Stimulated activated CD4-positive, alpha-beta T cell treated with anti-CD3 and anti-CD28 coated beads, TNF-alpha, amount 100 ng/mL, for 4 hours (primary cell): ENCODE results near the gene UPF3B.
"Not testable (repeated sequence)": the region's sequence is repeated elsewhere in the genome, so short reads cannot be mapped to it uniquely, and the experiment has no call there.

Experiments
- DNase-seq, 3 experiments: peaks; one replicate each; pipeline ENCODE4 v3.0.0-alpha.2; 2020; ENCODE audit warnings: low read depth in 3 of 3

Gene UPF3B, protein sequence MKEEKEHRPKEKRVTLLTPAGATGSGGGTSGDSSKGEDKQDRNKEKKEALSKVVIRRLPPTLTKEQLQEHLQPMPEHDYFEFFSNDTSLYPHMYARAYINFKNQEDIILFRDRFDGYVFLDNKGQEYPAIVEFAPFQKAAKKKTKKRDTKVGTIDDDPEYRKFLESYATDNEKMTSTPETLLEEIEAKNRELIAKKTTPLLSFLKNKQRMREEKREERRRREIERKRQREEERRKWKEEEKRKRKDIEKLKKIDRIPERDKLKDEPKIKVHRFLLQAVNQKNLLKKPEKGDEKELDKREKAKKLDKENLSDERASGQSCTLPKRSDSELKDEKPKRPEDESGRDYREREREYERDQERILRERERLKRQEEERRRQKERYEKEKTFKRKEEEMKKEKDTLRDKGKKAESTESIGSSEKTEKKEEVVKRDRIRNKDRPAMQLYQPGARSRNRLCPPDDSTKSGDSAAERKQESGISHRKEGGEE

DNA sequence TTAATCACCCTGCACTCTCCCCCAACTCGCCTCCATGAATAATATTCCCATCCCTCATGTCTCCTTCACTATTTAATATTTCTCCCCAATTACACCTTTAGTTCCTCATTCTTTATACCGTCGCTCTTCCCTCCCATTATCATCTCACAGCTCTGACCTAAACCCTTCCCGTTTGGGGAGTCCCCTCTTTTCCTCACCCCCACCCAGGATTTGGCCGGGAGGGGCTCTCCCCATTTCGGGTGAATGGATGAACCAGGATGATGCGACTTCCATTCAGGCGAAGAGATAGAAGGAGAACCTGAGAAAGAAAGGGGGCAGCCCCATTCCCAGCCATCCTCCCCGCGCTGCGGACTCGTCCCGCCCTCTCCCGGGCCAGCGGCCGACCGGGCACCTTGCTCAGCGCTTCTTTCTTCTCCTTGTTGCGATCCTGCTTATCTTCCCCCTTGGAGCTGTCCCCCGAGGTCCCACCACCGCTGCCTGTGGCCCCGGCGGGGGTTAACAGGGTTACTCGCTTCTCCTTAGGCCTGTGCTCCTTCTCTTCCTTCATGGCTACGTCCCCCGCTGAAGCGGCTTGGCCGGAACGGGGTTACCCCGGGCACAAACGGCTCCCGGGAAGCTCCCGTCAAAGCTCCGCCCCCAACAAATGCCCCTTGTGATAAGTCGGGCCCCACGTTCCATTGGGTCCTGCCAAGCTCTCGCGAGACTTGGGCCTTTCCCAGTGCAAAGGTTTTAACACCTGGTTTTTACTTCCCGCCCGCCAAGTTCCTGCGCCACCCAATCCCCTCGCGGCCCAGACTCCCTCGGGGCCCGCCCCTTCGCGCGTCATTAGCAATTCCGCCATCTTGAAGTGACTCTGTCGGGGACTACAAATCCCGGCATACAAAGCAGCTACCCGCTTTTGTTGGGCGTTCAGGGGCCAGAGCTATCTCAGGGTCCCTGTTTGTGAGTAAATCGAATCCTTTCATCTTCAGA is at the start of gene UPF3B:
TSS of gene UPF3B (minus strand) at position 582 of the 972 bp plus-strand sequence. CDS start at position 547, 35 bp downstream.
- peak; percentile 65 to 88 (median 87) for DNase-seq

DNA sequence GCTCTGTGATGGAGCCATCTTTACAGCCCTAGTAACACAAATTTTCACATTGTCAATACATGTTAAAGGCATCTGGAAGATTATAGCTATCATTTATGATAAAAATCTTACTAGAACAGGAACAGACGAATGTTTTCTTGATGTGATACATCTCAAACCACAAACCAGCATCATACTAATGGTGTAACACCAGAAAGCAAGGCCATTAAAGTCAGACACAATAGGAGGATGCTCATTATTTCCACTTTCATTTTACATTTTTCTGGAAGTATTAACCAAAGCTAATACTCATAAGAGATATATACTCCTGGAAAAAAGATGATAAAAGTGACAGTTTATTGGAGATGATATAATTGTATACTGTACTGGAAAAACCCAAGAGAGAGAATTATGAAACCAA is 48.2 kb upstream of the UPF3B start:
- no peak for DNase-seq

DNA sequence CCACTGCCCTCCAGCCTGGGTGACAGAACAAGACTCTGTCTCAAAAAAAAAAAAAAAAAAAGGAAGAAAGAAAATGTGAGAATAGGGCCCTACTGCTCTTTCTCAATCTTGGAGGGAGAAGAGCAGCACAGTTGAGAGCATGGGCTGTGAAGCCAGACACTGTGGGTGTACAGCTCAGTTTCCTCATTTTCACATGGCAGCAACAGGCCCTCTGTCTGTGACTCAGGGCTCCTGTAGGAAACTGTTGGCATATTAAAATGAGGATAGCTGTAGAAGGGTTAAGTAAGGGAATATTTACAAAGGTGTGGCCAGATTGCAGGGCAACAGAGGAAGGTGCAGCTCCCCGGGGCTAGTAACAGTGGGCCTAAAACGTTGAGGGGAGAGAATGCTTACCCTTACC is 46.4 kb upstream of the UPF3B start:
- no peak for DNase-seq

DNA sequence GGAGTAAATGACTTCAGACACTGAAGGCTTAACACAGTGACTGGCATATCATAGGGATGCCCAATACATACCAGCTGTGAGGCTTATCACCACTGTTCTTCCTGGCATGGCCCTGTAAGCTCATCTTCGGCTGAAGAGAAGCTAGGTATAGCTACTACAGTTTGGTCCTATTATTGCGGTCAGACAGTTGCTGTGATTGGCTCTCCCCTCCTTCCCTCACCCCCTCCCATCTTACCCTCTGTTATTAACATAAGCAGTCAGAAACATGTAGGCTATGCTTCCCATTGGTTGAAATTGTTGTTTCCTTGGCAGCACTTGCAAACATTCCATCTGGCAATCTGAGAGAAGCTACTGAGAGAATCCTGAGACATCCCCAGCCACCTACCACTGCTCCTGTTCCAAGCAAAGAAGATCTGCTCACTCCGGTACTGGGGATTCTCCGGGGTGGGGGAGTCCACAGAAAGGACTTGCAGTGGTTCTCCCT is 43.1 kb upstream of the UPF3B start, which contains the start of gene AKAP14:
TSS of gene AKAP14 (plus strand) at position 51 of the 484 bp plus-strand sequence. CDS start 7,331 bp downstream, outside the sequence.
- no peak for DNase-seq

DNA sequence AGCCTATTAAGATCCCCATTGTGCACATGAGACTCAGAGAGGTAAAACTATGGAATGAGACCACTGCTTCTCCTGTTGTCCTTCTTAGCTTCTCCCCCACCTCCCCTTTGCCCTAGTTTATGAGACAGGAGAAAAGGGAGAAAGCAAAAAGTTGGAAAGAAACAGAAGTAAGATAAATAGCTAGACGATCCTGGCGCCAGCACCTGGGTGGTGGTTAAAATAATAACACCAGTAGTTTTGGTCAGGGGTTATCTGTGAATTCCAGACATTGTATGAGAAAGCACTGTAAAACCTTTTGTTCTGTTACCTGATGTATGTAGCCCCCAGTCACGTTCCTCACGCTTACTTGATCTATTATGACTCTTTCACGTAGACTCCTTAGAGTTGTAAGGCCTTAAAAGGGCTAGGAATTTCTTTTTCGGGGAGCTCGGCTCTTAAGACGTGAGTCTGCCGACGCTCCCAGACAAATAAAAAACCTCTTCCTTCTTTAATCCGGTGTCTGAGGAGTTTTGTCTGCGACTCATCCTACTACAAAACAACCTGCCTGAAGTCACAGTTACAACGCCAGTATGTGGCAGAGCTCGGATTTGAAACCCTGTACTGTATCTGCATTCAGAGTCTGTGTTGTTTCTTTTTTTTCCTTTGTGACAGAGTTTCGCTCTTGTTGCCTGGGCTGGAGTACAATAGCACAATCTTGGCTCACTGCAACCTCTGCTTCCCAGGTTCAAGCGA is 39.4 kb upstream of the UPF3B start:
- DNase-seq: not testable (repeated sequence)

DNA sequence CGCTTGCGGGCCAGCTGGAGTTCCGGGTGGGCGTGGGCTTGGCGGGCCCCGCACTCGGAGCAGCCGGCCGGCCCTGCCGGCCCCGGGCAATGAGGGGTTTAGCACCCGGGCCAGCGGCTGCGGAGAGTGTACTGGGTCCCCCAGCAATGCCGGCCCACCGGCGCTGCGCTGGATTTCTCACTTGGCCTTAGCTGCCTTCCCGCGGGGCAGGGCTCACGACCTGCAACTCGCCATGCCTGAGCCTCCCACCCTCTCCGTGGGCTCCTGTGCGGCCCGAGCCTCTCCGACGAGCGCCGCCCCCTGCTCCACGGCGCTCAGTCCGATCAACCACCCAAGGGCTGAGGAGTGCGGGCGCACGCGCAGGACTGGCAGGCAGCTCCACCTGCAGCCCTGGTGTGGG is 37.9 kb upstream of the UPF3B start:
- not testable (repeated sequence) for DNase-seq

DNA sequence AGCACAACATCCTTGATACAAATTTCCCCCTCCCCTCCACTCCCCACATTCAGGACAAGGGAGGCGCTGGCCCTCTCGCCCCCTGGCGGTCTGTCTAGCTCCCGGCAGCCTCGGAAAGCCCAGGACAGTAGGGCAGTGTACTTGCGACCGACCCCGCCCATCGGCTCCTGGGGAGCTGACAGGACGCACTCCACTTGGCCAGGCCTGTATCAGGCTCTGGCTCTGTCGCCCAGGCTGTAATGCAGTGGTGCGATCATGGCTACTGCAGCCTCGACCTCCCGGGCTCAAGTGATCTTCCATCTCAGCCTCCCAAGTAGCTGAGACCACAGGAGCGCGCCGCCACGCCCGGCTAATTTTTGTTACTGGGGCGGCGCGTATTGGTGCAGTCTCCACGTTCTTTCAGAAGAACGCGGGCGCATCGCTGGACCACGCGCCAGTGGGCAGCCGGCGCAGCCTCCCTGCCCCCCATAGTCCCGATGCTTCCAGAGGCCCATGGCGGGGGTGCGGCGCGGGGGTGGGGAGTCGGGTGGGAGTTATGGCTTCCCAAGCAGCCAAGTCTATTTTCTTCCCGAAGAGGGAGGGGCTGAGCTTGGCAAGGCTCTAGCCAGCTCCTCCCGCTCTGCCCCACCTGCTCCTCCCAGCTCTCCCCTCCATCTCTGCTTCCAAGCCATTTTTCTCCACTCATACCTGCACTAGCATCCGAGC is 35.1 kb upstream of the UPF3B start:
- DNase-seq: peak; percentile 14 to 28 (median 20)

DNA sequence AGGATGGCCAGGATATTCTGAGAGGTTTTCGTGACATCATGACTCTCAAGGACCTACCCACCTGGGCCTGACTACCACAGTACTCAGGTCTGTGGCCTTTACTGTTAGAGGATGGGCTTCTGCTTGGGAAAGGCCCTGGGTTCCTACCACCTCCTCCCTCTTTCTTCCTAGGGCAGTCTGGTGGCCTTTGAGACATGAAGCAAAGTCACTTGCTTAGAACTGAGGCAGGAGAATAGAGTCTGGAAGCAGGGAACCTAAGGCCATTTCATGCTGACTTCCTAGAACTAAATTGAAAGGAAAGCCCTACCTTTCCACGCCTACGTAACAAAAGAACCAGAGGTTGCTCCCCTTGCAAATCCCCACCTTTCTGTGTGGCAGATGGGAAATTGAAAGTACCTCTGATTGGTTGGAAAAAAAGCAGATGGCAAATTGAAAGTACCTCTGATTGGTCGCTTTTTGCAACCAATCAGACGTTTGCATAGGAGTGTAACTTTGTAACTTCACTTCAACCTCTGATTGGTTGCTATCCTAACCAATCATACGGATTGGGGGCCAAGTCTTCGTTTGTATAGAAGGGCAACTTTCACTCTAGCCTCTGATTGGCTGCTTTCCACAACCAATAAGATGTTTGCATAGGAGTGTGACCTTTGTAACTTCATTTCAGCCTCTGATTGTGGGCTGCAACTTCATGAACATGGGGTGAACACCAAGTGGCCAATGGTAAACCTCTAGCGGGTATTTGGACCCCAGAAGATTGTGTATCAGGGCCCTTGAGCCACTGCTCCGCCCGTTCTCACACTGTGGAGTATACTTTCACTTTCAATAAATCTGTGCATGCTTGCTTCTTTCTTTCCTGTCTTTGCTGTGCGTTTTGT is 33.0 kb upstream of the UPF3B start:
- no peak for DNase-seq

DNA sequence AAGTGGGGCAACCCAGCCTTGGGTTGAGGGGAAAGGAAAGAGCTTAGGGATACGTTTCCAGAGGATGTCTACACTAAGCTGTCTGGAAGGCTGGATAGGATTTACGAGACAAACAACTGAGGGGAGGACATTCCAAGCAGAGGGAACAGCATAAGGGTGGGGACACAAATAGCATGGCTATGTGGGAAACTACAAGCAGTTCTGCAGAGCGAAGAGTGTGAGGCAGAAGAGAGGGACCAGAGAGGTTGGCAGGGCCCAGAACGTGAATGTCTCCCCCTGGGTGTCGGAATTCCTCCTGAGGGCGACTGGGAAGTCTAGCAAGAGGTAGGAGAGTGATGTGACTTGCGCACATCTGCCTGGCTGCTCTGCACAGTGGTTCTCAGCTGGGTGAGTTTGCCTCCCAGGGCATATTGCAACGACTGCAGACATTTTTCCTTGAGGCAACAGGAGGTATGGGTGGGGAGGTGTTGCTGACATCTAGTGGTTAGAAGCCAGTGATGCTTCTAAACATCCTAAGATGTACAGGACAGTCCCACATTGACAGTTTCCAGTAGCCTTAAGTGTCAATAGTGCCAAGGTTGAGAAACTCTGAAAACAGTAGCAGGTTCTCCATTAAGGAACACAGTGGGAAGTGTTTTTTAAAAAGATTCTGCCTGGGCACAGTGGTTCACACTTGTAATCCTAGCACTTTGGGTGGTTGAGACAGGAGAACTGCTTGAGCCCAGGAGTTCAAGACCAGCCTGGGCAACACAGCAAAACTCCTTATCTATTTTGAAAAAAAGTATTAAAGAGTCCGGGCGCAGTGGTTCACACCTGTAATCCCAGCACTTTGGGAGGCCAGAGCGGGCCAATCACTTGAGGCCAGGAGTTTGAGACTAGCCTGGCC is 28.0 kb upstream of the UPF3B start:
- no peak for DNase-seq

DNA sequence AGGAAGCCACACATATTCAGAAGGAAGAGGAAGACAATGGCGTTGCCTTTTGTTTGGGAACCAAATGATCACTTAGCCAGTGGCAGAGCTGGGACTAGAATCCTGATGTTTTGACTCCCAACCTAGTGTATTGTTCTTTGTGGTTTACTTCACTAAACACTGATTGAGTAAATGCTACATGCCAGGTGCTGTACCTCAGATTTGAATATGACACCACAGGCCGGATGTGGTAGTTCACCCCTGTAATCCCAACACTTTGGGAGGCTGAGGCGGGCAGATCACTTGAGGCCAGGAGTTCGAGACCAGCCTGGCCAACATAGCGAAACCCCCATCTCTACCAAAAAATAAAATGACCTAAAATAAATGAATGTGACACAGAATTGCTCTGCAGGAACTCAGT is 27.3 kb upstream of the UPF3B start:
- DNase-seq: no peak

DNA sequence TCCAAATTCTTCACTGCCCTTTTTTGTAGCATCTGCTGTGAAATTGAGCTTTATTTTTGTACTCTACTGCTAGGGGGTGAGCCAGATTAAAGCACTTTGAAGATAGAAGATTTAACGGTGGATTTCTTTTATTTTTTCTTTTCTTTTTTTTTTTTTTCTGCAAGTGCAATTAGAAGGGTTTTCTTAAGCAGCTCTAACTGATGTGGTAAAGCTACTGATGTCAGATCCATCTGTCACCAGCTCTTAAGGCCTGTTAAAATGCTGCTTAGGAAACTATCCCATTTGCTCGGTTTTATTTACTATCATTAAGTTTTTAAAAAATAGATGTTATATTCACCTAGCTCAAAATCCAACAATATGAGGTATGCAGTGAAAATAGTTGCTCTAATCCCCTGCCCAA is 26.0 kb upstream of the UPF3B start:
- no peak for DNase-seq

DNA sequence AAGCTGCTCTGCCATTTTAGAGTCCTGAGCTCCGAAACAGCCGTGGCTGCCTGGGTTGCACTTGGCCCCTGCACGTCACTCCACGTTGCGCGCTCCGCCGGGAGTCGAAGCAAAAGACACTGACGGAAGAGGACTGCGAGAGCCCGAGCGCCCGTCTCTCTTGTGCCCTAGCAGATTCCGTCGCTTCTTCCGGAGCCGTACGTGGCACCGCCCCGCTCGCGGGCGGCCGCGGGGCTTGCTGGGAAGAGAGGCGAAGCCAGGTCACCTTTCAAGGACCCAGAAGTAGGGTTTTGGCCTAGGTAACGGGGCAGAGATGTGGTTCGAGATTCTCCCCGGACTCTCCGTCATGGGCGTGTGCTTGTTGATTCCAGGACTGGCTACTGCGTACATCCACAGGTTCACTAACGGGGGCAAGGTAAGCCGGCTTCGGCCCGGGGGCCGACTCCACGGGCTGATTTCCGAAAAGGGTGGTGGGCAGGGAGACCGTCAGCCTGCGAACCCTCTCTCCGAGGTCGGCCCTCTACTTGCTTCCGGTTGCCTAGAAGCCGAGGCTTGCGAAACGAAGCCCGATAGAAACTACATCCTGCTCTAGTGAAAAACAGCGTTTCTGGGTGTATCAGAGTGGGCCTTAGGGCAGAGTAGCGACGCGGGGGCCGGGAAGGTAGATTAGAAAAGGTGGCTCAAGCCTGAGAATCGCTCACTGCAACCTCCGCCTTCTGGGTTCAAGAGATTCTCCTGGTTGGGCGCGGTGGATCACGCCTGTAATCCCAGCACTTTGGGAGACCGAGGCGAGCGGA is 19.0 kb upstream of the UPF3B start, which contains the start of the genes NDUFA1 and RNF113A:
TSS of gene NDUFA1 (plus strand) at position 234 of the 797 bp plus-strand sequence. CDS start at position 314, 80 bp downstream.
TSS of gene RNF113A (minus strand) at position 135 of the 797 bp plus-strand sequence. CDS start at position 15, 120 bp downstream.
- DNase-seq: peak; percentile 46 to 68 (median 68)

DNA sequence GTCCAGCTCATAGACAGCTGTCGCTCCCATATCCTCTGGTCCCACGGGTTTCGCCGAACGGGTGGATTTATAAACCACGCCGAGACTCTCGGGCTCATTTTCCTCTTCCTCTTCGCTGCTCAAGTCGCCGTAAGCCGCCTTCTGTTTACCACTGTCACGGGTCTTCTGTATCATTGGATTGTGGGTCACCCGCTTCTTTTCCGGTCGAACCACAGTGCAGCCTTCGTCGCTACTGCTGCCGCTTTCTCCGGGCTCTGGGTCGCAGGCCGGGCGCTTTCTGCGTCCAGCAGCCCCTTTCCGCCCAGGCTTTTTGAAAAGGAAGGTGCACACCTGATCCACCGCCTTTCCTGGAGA is 18.5 kb upstream of the UPF3B start:
- no peak for DNase-seq

DNA sequence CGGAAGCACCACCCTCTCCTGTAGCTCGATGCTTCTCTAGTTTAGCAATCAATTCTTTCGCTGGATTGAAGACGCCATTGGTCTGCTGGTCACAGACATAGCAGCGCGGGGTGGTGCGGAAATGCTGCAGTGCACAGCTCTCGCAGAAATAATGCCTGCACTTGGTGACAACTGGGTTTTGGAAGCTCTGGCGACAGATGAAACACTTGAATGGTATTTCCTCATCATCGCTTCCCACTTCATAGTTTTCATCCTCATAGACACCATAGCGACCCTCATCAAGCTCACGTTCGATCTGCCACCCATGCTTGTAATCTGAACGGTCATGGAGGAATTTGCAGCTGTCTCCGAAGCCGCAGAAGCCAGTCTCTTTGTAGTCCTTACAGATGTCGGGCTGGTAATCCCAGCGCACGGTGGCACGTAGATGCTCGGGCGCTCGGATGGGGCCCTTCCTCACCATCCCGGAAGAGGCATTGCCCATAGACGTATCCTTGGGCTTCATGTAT is 17.9 kb upstream of the UPF3B start:
- DNase-seq: no peak

DNA sequence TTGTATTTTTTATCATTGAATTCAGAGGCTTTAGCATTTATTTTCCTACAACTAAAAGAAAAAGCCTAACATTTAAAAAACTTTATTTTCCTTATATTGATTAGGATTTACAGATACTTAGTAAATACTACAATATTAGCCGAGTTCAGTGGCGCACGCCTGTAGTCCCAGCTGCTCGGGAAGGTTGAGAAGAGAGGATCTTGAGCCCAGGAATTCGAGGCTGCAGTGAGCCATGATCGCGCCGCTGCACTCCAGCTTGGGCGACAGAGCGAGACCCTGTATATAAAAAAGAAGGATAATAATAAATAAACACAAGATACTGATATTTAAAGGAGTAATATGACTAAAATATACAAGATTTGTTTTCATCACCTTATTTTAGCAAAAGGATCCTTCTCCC is 681 bp upstream of the UPF3B start:
- DNase-seq: no peak

DNA sequence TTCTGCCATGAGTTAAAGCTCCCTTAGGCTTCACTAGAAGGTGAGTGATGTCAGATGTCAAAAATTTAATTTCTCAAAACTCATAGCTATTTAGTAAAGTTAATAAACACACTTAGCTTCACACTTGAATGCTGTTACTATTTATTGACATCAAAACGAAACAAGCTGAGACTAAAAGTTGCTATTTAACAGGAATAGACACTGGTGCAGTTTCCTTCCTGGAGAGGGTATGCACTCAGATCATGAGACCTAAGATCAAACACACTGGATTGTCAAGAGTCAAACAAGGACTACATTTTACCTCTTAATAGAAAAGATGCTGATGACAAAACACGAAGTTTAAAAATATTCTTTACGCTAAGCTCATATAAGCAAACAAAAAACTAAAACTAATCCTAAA is 18.9 kb downstream of the UPF3B start:
- no peak for DNase-seq

DNA sequence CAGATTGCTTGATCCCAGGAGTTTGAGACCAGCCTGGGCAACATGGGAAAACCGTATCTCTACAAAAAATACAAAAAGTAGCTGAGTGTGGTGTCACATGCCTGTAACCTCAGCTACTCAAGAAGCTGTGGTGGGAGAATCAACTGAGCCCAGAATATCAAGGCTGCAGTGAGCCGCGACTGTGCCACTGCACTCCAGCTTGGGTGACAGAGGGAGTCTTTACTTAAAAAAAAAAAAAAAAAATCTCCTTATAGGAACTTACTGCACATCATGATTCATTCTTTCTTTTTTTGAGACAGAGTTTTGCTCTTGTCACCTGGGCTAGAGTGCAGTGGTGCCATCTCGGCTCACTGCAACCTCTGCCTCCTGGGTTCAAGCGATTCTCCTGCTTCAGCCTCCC is 24.3 kb downstream of the UPF3B start:
- DNase-seq: no peak
